SH-SY5Y (cell line): ENCODE measurements around the gene RAPGEF3.

Source experiments
- GATA2 ChIP-seq: IDR thresholded peaks from 2 replicates; pipeline ENCODE4 v1.6.1; 2011; ENCODE audit warnings: mild to moderate bottlenecking, low read depth, low read length
- GATA3 ChIP-seq: IDR thresholded peaks from 2 replicates; pipeline ENCODE4 v1.6.1; 2011; ENCODE audit warnings: low read depth, mild to moderate bottlenecking, low read length, moderate library complexity

GRCh38 chr12:47715877-47716548 is 42.7 kb downstream of the RAPGEF3 start:
- TF ChIP-seq GATA2 (no peak), GATA3 (no peak)
